Small intestine (tissue), 16 donors: ENCODE results near the gene ISL2. TPM values are rescaled to one million over a fixed set of nuclear protein-coding genes. Genes with fewer than 3 reads are reported as not detected.
A peak's percentile ranks its signal among the peaks of the same experiment; 100 is the strongest.
"Not testable (repeated sequence)": the region's sequence is repeated elsewhere in the genome, so short reads cannot be mapped to it uniquely, and the experiment has no call there.

Experiments used
- DNase-seq, 2 donors: peaks; one replicate each; pipeline versions ENCODE4 v3.0.0 to v3.0.0-alpha.2; 2013
- FAIRE-seq: peaks from 2 replicates; lab custom pipeline; 2012; peaks lifted over from hg19 to GRCh38; lab: Jason Lieb, UNC
- H3K27ac ChIP-seq, 3 donors: one replicate each; pipeline ENCODE4 v1.5.1; 2013; ENCODE audit warnings: low read length in 2 of 3, mild to moderate bottlenecking in 2 of 3, control low read depth in 1 of 3, inconsistent platforms in 1 of 3, low read depth in 1 of 3, moderate library complexity in 1 of 3
- H3K27me3 ChIP-seq, 3 donors: one replicate each; pipeline ENCODE4 v1.6.1; 2013; ENCODE audit warnings: low read length in 3 of 3, inconsistent platforms in 1 of 3; ENCODE audit not compliant: control insufficient read depth in 3 of 3, insufficient read depth in 3 of 3
- H3K36me3 ChIP-seq, 3 donors: one replicate each; pipeline ENCODE4 v1.6.1; 2013; ENCODE audit warnings: low read length in 3 of 3, inconsistent platforms in 1 of 3, low read depth in 1 of 3, mild to moderate bottlenecking in 1 of 3, moderate library complexity in 1 of 3; ENCODE audit not compliant: control insufficient read depth in 3 of 3, insufficient read depth in 2 of 3
- H3K4me1 ChIP-seq, 3 donors: one replicate each; pipeline ENCODE4 v1.6.1; 2013; ENCODE audit warnings: low read length in 2 of 3, inconsistent platforms in 1 of 3, low read depth in 1 of 3, mild to moderate bottlenecking in 1 of 3, moderate library complexity in 1 of 3; ENCODE audit not compliant: control insufficient read depth in 3 of 3, insufficient read depth in 2 of 3
- H3K4me3 ChIP-seq, 3 donors: one replicate each; pipeline ENCODE4 v1.5.1; 2013; ENCODE audit warnings: low read length in 3 of 3, control low read depth in 1 of 3, inconsistent platforms in 1 of 3, low read depth in 1 of 3, mild to moderate bottlenecking in 1 of 3, moderate library complexity in 1 of 3
- H3K9me3 ChIP-seq, 2 donors: one replicate each; pipeline ENCODE4 v1.6.1; 2013; ENCODE audit warnings: low read depth in 1 of 2, low read length in 1 of 2; ENCODE audit not compliant: control insufficient read depth in 2 of 2, insufficient read depth in 1 of 2
- WGBS, 3 donors: extraction: QIAGEN DNeasy Blood & Tissue Kit; methylation state at CpG; one replicate each; pipeline ENCODE4 v1.1.7; 2013; 5-methylcytosine and 5-hydroxymethylcytosine counted together
- long read RNA-seq, 10 donors: transcript quantifications; one replicate each; lab custom pipeline, GENCODE V29; 2026
- polyA plus RNA-seq, 4 donors: library from polyadenylated mRNA; stranded (reverse) in 3 of 4; unstranded in 1 of 4; fragments of 200-250 nt in 3 of 4; fragments of 120-200 nt in 1 of 4; gene quantifications; one replicate each; pipeline versions ENCODE4 v1.2.1 to v1.2.3, GENCODE V29; 2013
- donor health status: healthy with polysubstance abuse.
- donor health status: control.
- donor health status: control.
- donor health status: Bipolar disorder and iron deficiency.
- donor health status: healthy.

ISL2 gene
- 1 to 10 TPM in 2 of 4 donors, under 1 TPM in 1, not detected in 1; 0.54 to 3.5 (median 1.4) TPM for polyA plus RNA-seq
- long read RNA-seq, donor 1, result 0 reads
- long read RNA-seq, donor 2, result 0 reads
- long read RNA-seq, donor 3, partial matches to known transcripts, result 0 of 1 reads
- long read RNA-seq, donor 3, other reads (novel, unspliced or antisense), result 0 of 1 reads
- long read RNA-seq, donor 4, result 0 reads
- long read RNA-seq, donor 5, result 0 reads
- long read RNA-seq, donor 6, result 0 reads
- long read RNA-seq, donor 7, result 0 reads
- long read RNA-seq, donor 8, result 0 reads
- long read RNA-seq, donor 9, result 0 reads
- long read RNA-seq, donor 10, result 0 reads

DNA sequence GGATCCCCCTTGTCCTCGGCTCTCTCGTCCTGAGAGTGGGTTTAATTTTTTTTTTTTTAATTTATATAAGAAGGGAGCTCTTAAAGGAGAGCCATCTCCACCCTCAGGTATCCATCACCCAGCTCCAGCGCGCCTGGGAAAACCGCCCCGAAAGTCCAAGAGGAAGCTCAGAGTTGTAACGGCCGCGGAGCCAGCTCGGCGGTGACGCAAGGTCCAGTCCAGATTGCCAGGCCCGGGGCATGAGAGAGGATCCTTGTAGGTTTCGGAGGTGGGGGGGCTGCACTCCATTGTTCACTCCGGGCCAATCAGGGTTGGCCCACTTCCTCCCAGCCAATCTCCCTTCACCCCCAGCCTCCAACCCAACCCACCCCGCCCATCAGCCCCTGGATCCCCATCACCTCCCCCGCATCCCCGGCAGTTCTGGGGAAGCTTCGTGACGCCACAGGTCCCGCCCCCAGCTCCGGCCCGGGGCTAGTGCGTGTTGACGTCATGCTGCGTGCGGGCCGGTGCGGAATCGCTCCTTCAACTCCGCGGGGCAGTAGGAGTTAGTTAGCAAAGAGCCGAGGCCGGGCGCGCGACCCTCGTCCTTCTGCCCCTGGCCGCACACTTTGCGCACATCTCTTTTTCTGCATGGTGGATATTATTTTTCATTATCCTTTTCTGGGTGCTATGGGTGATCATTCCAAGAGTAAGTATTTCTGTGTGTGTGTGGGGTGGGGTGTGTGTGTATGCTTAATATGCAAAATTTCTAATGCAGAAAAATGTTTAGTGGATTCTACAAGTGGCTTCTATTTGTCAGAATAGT, at the start of gene ISL2:
TSS of gene ISL2 (plus strand) at position 520 of the 805 bp plus-strand sequence. CDS start at position 631, 111 bp downstream.
- Histone ChIP-seq H3K4me3 (peak within 1 kb of the TSS; percentile 26 to 44 (median 41)), H3K9me3 (peaks cover 0 to 4% of the 10 kb centered on the region in 2 donors), H3K4me1 (peaks cover 7 to 32% (median 9%) of the 10 kb centered on the region in 3 donors), H3K27ac (peak within 1 kb of the TSS in 2 of 3 donors; percentile 78 to 86), H3K27me3 (peaks cover 19 to 89% (median 40%) of the 10 kb centered on the region in 3 donors), H3K36me3 (peaks cover 0 to 8% (median 0%) of the 10 kb centered on the region in 3 donors)
- no peak for FAIRE-seq
- peak; percentile 47 to 73 for DNase-seq
- 2 to 3% (median 2%) methylated on average over 34 to 40 of the region's 40 CpGs for WGBS, 3 donors

DNA sequence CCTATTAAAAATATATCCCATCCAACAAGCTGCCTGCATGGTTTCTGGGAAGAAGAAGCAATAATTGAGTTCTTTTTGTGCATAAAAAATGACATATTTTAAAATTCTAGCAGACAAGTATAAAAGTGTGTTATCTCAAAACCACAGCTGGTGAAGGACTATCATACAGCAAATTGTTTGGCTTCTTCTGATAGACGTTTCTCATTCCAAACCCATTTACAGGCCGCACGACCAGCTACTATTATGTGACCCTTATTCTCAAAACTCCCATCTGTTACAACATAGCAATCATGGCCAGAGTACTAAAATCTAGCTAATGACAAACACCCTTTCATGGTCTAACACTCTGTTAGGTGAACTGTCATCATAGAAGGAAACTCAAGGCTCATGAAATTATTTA, 47.0 kb upstream of the ISL2 start:
- 58 to 81% (median 74%) methylated on average over 3 of the region's 3 CpGs for WGBS, 3 donors
- Histone ChIP-seq H3K27me3 (no peaks in the 10 kb centered on the region), H3K4me3 (no peak overlapping the region), H3K36me3 (peaks cover 0 to 22% (median 9%) of the 10 kb centered on the region in 3 donors), H3K9me3 (no peaks in the 10 kb centered on the region), H3K27ac (no peak overlapping the region), H3K4me1 (no peaks in the 10 kb centered on the region)
- no peak for FAIRE-seq
- no peak for DNase-seq

DNA sequence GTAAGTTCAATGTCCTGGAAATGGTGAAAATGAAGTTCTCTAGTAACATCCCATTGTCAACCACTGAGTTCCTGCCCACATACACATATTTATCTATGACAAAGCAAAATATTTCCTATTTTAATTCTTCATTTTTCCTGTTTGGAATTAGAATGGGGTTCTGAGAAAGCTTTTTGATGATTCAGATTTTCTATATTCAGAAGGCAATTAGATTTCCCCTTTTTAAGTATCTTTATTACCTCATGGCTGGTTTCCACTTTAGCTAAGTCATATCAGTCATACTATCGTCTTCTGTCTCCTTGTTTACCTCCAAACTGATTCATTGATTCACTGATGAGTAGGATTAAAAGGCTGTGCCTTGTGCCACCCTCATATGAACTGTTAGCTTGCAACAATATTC, 43.2 kb upstream of the ISL2 start:
- Histone ChIP-seq H3K9me3 (no peaks in the 10 kb centered on the region), H3K27me3 (no peaks in the 10 kb centered on the region), H3K27ac (no peak overlapping the region), H3K4me3 (no peak overlapping the region), H3K36me3 (peaks cover 0 to 14% (median 4%) of the 10 kb centered on the region in 3 donors), H3K4me1 (no peaks in the 10 kb centered on the region)
- FAIRE-seq, result no peak
- 31 to 45% (median 33%) methylated on average over 1 of the region's 1 CpG for WGBS, 3 donors
- DNase-seq, result no peak

DNA sequence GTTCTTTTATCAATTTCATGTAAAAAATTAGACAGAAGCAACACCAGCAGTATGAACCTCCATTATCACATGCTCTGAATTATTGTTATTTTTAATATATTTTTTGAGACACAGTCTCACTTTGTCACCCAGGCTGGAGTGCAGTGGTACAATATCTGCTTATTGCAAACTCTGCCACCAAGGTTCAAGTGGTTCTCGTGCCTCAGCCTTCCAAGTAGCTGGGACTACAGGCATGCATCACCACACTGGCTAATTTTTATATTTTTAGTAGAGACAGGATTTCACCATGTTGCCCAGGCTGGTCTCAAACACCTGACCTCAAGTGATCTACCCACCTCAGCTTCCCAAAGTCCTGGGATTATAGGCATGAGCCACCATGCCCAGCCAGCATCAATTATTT, 42.1 kb upstream of the ISL2 start:
- not testable (repeated sequence) for H3K36me3 ChIP-seq, H3K9me3 ChIP-seq, H3K27ac ChIP-seq, FAIRE-seq, H3K4me1 ChIP-seq, H3K4me3 ChIP-seq, H3K27me3 ChIP-seq, DNase-seq
- 91 to 94% (median 93%) methylated on average over 1 of the region's 1 CpG for WGBS, 3 donors

DNA sequence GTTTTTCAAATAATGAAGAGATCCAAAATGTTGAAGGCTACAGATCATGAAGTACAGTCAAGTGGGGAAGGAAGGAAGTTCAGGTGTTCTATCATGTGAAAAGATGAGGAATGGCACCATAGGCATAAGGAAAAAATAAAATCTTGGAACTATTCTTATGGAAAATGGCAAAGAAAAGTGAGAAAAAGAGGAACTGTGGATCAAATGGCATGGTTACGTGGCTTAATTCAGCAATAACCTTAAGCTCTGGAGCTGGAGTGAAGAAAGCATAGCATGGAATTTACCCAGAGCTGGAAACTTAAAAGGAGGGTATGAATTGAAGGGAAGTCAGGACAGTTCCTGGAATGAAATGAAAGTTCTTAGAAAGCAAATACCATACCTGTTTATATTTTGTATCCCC, 39.7 kb upstream of the ISL2 start:
- 92 to 100% (median 100%) methylated on average over 1 of the region's 1 CpG for WGBS, 3 donors
- H3K9me3 ChIP-seq, result no peaks in the 10 kb centered on the region
- peaks cover 2 to 4% (median 3%) of the 10 kb centered on the region in 3 donors for H3K4me1 ChIP-seq
- DNase-seq (no peak), FAIRE-seq (no peak)
- no peak overlapping the region for H3K27ac ChIP-seq
- H3K36me3 ChIP-seq, result peaks cover 0 to 6% (median 0%) of the 10 kb centered on the region in 3 donors
- no peaks in the 10 kb centered on the region for H3K27me3 ChIP-seq
- no peak overlapping the region for H3K4me3 ChIP-seq

DNA sequence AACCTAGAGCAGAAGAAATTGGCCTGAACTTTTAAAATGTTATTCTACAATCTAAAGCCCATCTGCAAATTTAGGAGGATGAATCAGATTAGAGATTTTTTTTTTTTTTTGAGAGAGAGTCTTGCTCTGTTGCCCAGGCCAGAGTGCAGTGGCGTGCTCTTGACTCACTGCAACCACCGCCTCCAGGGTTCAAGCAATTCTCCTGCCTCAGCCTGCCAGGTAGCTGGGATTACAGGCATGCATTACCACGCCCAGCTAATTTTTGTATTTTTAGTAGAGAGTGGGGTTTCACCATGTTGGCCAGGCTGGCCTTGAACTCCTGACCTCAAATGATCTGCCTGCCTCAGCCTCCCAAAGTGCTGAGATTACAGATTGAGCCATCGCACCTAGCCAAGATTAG, 38.6 kb upstream of the ISL2 start:
- not testable (repeated sequence) for H3K27me3 ChIP-seq, H3K27ac ChIP-seq, DNase-seq, H3K4me3 ChIP-seq, H3K4me1 ChIP-seq, FAIRE-seq, H3K9me3 ChIP-seq, H3K36me3 ChIP-seq
- 88 to 95% (median 93%) methylated on average over 4 of the region's 4 CpGs for WGBS, 3 donors

DNA sequence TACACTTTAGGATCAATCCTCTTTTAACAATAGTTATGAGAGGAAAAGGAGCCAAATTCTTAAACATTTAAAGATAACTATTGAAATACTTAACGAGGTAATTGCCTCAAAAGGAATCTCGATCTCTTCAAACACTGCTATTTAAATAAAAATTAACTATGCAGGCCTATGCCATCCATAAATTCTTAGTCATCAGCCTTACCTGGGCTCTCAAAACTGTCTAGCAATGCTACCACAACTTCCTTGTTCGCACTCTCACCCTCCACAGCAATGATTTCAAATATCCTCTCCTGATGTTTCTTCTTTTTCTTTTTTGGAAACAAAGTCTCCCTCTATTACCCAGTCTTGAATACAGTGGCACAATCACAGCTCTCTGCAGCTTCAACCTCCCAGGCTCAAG, 37.6 kb upstream of the ISL2 start:
- Histone ChIP-seq H3K27ac (peak overlapping the region in 1 of 3 donors; percentile 21), H3K9me3 (peaks cover 0 to under 1% of the 10 kb centered on the region in 2 donors)

DNA sequence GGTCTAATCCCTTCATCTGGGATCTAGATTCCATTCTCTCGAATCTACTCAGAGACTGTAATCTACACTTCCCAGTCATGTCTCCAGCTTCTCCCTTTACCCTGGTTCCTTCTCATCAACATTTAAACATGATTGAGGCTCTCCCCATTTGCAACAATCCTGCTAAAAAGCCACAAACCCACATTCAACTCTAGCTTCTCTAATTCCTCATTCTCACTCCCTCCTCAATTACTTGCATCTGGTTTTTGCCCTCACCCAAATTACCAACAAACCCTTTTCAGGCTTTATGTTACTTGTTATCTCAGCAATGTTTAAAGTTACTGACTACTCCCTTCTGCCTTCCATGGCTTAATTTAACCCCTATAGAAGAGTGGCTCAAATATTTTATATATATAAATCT, 36.8 kb upstream of the ISL2 start:
- Histone ChIP-seq H3K4me3 (no peak overlapping the region), H3K9me3 (peaks cover 0 to 5% of the 10 kb centered on the region in 2 donors), H3K36me3 (peaks cover 0 to 2% (median 0%) of the 10 kb centered on the region in 3 donors), H3K27me3 (no peaks in the 10 kb centered on the region), H3K4me1 (peaks cover 2 to 4% (median 3%) of the 10 kb centered on the region in 3 donors), H3K27ac (peak overlapping the region in 1 of 3 donors; percentile 5)
- no peak for DNase-seq
- no peak for FAIRE-seq
- WGBS, 3 donors, result 69 to 86% (median 80%) methylated on average over 1 of the region's 1 CpG

More for the DNA sequence above, 37.6 kb upstream of the ISL2 start:
- H3K27me3 ChIP-seq, result no peaks in the 10 kb centered on the region
- H3K4me1 ChIP-seq, result peaks cover 2 to 4% (median 3%) of the 10 kb centered on the region in 3 donors
- FAIRE-seq, result no peak
- WGBS, 3 donors, result 24 to 63% (median 47%) methylated on average over 3 of the region's 3 CpGs
- no peak overlapping the region for H3K4me3 ChIP-seq
- H3K36me3 ChIP-seq, result peaks cover 0 to 2% (median 0%) of the 10 kb centered on the region in 3 donors
- peak; percentile 35 to 45 for DNase-seq
